ENCODE data around the gene IL10RB. TPM values are rescaled to one million over a fixed set of nuclear protein-coding genes. Genes with fewer than 3 reads are reported as not detected.
A peak's percentile ranks its signal among the peaks of the same experiment; 100 is the strongest.

Gene IL10RB
- total RNA-seq, 3 donors from 2014 or later, result 45.3 to 100 (median 77.0) TPM

DNA sequence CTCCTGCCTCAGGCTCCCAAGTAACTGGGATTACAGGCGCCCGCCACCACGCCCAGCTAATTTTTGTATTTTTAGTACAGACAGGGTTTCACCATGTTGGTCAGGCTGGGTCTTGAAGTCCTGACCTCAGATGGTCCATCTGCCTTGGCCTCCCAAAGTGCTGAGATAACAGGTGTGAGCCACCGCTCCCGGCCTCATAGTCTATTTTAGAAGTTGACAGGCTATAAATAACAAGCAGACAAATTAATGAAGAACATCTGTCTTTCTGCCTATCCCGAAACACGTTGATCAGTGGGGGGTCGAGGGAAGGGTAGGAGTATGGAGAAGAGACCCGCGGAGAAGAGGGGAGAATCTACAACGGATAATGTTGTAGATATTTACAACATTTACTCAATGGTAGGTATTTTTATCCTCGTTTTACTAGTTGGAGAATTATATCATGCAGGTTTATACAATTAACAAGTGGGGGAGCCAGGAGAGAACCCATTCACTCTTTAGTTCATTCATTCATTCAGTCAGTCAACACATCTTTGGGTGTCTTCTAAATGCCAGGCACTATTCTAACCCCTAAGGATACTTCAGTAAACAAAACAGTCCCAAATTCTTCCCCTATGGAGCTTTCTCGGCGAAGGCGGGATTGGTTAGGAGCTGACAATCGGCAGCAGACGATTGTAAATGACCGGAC lies 36.9 kb upstream of the IL10RB start:
- peaks cover 10% of the 10 kb centered on the region for H3K4me1 ChIP-seq (ENCODE audit: low read depth)
- H3K4me3 ChIP-seq, result no peak overlapping the region
- H3K36me3 ChIP-seq (ENCODE audit: low read depth), result no peaks in the 10 kb centered on the region
- intact Hi-C loops (cut with DNase I, micrococcal nuclease), result no loop called here
- ATAC-seq (no peak), DNase-seq (no peak)
- H3K9me3 ChIP-seq, result no peaks in the 10 kb centered on the region
- TF ChIP-seq, protein P1, sequence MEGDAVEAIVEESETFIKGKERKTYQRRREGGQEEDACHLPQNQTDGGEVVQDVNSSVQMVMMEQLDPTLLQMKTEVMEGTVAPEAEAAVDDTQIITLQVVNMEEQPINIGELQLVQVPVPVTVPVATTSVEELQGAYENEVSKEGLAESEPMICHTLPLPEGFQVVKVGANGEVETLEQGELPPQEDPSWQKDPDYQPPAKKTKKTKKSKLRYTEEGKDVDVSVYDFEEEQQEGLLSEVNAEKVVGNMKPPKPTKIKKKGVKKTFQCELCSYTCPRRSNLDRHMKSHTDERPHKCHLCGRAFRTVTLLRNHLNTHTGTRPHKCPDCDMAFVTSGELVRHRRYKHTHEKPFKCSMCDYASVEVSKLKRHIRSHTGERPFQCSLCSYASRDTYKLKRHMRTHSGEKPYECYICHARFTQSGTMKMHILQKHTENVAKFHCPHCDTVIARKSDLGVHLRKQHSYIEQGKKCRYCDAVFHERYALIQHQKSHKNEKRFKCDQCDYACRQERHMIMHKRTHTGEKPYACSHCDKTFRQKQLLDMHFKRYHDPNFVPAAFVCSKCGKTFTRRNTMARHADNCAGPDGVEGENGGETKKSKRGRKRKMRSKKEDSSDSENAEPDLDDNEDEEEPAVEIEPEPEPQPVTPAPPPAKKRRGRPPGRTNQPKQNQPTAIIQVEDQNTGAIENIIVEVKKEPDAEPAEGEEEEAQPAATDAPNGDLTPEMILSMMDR (IDR thresholded peaks at IDR 0.05), result no peak

DNA sequence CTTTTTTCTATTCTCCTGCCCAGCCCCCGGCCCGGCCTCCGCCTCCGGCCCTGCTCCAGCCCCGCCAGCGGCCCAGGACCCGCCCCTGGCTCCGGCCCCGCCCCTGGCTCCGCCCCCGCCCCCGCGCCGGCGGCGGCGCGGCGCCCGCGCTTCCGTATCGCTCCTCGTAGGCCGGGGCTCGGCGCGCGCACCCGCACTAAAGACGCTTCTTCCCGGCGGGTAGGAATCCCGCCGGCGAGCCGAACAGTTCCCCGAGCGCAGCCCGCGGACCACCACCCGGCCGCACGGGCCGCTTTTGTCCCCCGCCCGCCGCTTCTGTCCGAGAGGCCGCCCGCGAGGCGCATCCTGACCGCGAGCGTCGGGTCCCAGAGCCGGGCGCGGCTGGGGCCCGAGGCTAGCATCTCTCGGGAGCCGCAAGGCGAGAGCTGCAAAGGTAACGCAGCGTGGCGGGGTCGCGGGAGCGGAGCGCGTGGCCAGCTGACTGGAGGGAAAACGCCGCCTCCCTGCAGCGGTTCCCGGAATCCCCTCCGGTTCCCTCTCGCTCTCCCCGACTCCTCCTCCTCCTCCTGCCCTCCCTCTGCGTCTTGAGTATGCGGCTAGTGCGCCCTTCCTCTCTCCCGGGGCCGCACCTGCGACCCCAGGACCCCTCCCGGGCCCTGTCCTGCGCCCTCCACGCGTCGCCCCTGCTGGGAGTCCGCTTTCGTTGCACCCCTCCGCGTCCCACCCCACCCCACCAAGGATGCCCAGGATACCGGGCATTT lies 36.2 kb upstream of the IL10RB start, which contains the start of gene IFNAR2:
IFNAR2 (plus strand) TSS at position 155 of the 761 bp plus-strand sequence. CDS start 11,985 bp downstream, outside the sequence.
- H3K36me3 ChIP-seq (ENCODE audit: low read depth), result no peaks in the 10 kb centered on the region
- peak; percentile 96 for ATAC-seq
- peaks cover 10% of the 10 kb centered on the region for H3K4me1 ChIP-seq (ENCODE audit: low read depth)
- H3K4me3 ChIP-seq, result peak within 1 kb of the TSS; percentile 82
- no peaks in the 10 kb centered on the region for H3K9me3 ChIP-seq
- DNase-seq, result peak; percentile 84 to 89 (median 88)
- TF ChIP-seq, protein P1 (IDR thresholded peaks at IDR 0.05), result no peak
- intact Hi-C loops (cut with DNase I, micrococcal nuclease), result no loop called here

DNA sequence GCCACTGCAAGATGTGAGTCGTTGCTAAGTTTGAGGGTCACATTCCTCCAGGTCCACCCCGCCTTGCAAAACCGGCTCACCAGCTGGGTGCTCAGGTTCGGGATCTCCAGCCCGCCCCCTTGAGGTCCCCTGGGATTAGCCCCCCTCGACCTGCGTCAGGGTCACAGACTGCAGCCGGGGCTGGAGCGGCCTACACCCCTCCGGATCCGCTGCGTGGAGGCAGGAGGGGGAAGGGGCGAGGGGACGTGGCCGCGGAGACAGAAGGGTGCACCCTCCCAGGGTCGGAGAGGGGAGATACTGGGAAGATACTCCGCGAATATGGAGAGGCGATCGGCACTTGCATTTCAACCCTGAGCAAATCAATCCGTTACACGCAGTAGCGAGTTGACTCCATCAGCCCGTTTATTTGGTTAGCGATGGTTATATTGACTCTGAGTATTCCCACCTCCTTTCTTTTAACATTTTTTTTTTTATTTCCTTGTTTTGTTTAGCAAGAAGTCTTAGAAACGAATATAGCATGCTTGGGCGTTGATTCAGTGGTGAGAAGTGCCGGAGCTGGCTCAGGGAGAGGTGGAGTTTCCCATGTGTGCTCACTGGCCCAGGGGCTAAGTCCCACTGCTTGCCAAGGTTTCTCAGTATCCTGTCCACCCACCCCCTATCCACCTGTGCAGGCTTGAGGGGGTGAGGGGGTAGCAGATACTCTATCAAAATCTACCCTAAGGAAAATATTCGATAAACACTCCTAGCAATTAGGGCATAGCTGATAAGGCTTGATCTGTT lies 35.4 kb upstream of the IL10RB start:
- Histone ChIP-seq H3K4me3 (peak overlapping the region; percentile 82), H3K9me3 (no peaks in the 10 kb centered on the region), H3K4me1 (ENCODE audit: low read depth) (peaks cover 10% of the 10 kb centered on the region), H3K36me3 (ENCODE audit: low read depth) (no peaks in the 10 kb centered on the region)
- DNase-seq, result peak; percentile 59 to 84 (median 69)
- intact Hi-C loops (cut with DNase I, micrococcal nuclease), result no loop called here
- TF ChIP-seq, protein P1 (IDR thresholded peaks at IDR 0.05), result no peak
- peak; percentile 48 for ATAC-seq

- TF ChIP-seq, protein P1 (IDR thresholded peaks at IDR 0.05), result no peak
- no peak for ATAC-seq
- intact Hi-C loops (cut with DNase I, micrococcal nuclease), result no loop called here
- peaks cover 10% of the 10 kb centered on the region for H3K4me1 ChIP-seq (ENCODE audit: low read depth)
- no peaks in the 10 kb centered on the region for H3K9me3 ChIP-seq
- no peak for DNase-seq
- H3K36me3 ChIP-seq (ENCODE audit: low read depth), result no peaks in the 10 kb centered on the region
- H3K4me3 ChIP-seq, result no peak overlapping the region
Measured at GRCh38 chr21:33231526-33231925, 34.6 kb upstream of the IL10RB start.

- DNase-seq (no peak), ATAC-seq (no peak)
- H3K4me3 ChIP-seq, result no peak overlapping the region
- TF ChIP-seq, protein P1 (IDR thresholded peaks at IDR 0.05), result no peak
- intact Hi-C loops (cut with DNase I, micrococcal nuclease), result no loop called here
- peaks cover 10% of the 10 kb centered on the region for H3K4me1 ChIP-seq (ENCODE audit: low read depth)
- H3K36me3 ChIP-seq (ENCODE audit: low read depth), result no peaks in the 10 kb centered on the region
- no peaks in the 10 kb centered on the region for H3K9me3 ChIP-seq
Measured at GRCh38 chr21:33232291-33233034, 33.7 kb upstream of the IL10RB start.

All from mucosa of descending colon (tissue), 3 donors.